ENCODE results near the gene SLC52A3.
A peak's percentile ranks its signal among the peaks of the same experiment; 100 is the strongest.

SLC52A3 gene

GRCh38 chr20:761418-762381 is 6.6 kb downstream of the SLC52A3 start:
- no peak overlapping the region for H3K9ac ChIP-seq (ENCODE audit: low read depth, low read length)
- H3K4me1 ChIP-seq (ENCODE audit: control insufficient read depth, insufficient read depth, low read length) = no peaks in the 10 kb centered on the region
- H3K27me3 ChIP-seq (ENCODE audit: control insufficient read depth, insufficient read depth, low read length) = peaks cover 8% of the 10 kb centered on the region
- H3K36me3 ChIP-seq (ENCODE audit: control insufficient read depth, insufficient read depth, low read length) = peaks cover 4% of the 10 kb centered on the region
- peak overlapping the region; percentile 3 for H3K4me3 ChIP-seq (ENCODE audit: low read depth, low read length)
- H3K9me3 ChIP-seq (ENCODE audit: control insufficient read depth, insufficient read depth, low read length) = no peaks in the 10 kb centered on the region

- Histone ChIP-seq H3K27me3 (ENCODE audit: control insufficient read depth, insufficient read depth, low read length) (peaks cover 8% of the 10 kb centered on the region), H3K9me3 (ENCODE audit: control insufficient read depth, insufficient read depth, low read length) (no peaks in the 10 kb centered on the region), H3K4me1 (ENCODE audit: control insufficient read depth, insufficient read depth, low read length) (no peaks in the 10 kb centered on the region), H3K36me3 (ENCODE audit: control insufficient read depth, insufficient read depth, low read length) (peaks cover 4% of the 10 kb centered on the region), H3K4me3 (ENCODE audit: low read depth, low read length) (peak overlapping the region; percentile 3), H3K9ac (ENCODE audit: low read depth, low read length) (no peak overlapping the region)
Observed at GRCh38 chr20:760751-761417, 7.4 kb downstream of the SLC52A3 start.

- Histone ChIP-seq H3K9ac (ENCODE audit: low read depth, low read length) (no peak overlapping the region), H3K36me3 (ENCODE audit: control insufficient read depth, insufficient read depth, low read length) (no peaks in the 10 kb centered on the region), H3K4me3 (ENCODE audit: low read depth, low read length) (no peak overlapping the region), H3K4me1 (ENCODE audit: control insufficient read depth, insufficient read depth, low read length) (no peaks in the 10 kb centered on the region), H3K9me3 (ENCODE audit: control insufficient read depth, insufficient read depth, low read length) (no peaks in the 10 kb centered on the region), H3K27me3 (ENCODE audit: control insufficient read depth, insufficient read depth, low read length) (peaks cover 8% of the 10 kb centered on the region)
Observed at GRCh38 chr20:757506-757905, 10.8 kb downstream of the SLC52A3 start.

- no peaks in the 10 kb centered on the region for H3K4me1 ChIP-seq (ENCODE audit: control insufficient read depth, insufficient read depth, low read length)
- no peaks in the 10 kb centered on the region for H3K9me3 ChIP-seq (ENCODE audit: control insufficient read depth, insufficient read depth, low read length)
- H3K27me3 ChIP-seq (ENCODE audit: control insufficient read depth, insufficient read depth, low read length) = peaks cover 8% of the 10 kb centered on the region
- H3K9ac ChIP-seq (ENCODE audit: low read depth, low read length) = no peak overlapping the region
- H3K4me3 ChIP-seq (ENCODE audit: low read depth, low read length) = no peak overlapping the region
- no peaks in the 10 kb centered on the region for H3K36me3 ChIP-seq (ENCODE audit: control insufficient read depth, insufficient read depth, low read length)
Observed at GRCh38 chr20:755941-756340, 12.4 kb downstream of the SLC52A3 start.

- no peak overlapping the region for H3K4me3 ChIP-seq (ENCODE audit: low read depth, low read length)
- H3K9ac ChIP-seq (ENCODE audit: low read depth, low read length) = no peak overlapping the region
- H3K36me3 ChIP-seq (ENCODE audit: control insufficient read depth, insufficient read depth, low read length) = no peaks in the 10 kb centered on the region
- no peaks in the 10 kb centered on the region for H3K4me1 ChIP-seq (ENCODE audit: control insufficient read depth, insufficient read depth, low read length)
- no peaks in the 10 kb centered on the region for H3K9me3 ChIP-seq (ENCODE audit: control insufficient read depth, insufficient read depth, low read length)
- H3K27me3 ChIP-seq (ENCODE audit: control insufficient read depth, insufficient read depth, low read length) = peaks cover under 1% of the 10 kb centered on the region
Observed at GRCh38 chr20:754904-755303, 13.4 kb downstream of the SLC52A3 start.

GRCh38 chr20:753897-754635 is 14.2 kb downstream of the SLC52A3 start:
- Histone ChIP-seq H3K27me3 (ENCODE audit: control insufficient read depth, insufficient read depth, low read length) (no peaks in the 10 kb centered on the region), H3K36me3 (ENCODE audit: control insufficient read depth, insufficient read depth, low read length) (no peaks in the 10 kb centered on the region), H3K4me3 (ENCODE audit: low read depth, low read length) (no peak overlapping the region), H3K4me1 (ENCODE audit: control insufficient read depth, insufficient read depth, low read length) (no peaks in the 10 kb centered on the region), H3K9me3 (ENCODE audit: control insufficient read depth, insufficient read depth, low read length) (no peaks in the 10 kb centered on the region), H3K9ac (ENCODE audit: low read depth, low read length) (no peak overlapping the region)

- Histone ChIP-seq H3K4me1 (ENCODE audit: control insufficient read depth, insufficient read depth, low read length) (no peaks in the 10 kb centered on the region), H3K4me3 (ENCODE audit: low read depth, low read length) (no peak overlapping the region)
Observed at GRCh38 chr20:753136-753535, 15.2 kb downstream of the SLC52A3 start.

GRCh38 chr20:752291-752690 is 16.0 kb downstream of the SLC52A3 start:
- no peaks in the 10 kb centered on the region for H3K36me3 ChIP-seq (ENCODE audit: control insufficient read depth, insufficient read depth, low read length)
- H3K9me3 ChIP-seq (ENCODE audit: control insufficient read depth, insufficient read depth, low read length) = no peaks in the 10 kb centered on the region
- H3K9ac ChIP-seq (ENCODE audit: low read depth, low read length) = no peak overlapping the region
- H3K27me3 ChIP-seq (ENCODE audit: control insufficient read depth, insufficient read depth, low read length) = no peaks in the 10 kb centered on the region
- no peaks in the 10 kb centered on the region for H3K4me1 ChIP-seq (ENCODE audit: control insufficient read depth, insufficient read depth, low read length)
- no peak overlapping the region for H3K4me3 ChIP-seq (ENCODE audit: low read depth, low read length)

More at GRCh38 chr20:753136-753535, 15.2 kb downstream of the SLC52A3 start:
- no peaks in the 10 kb centered on the region for H3K9me3 ChIP-seq (ENCODE audit: control insufficient read depth, insufficient read depth, low read length)
- no peaks in the 10 kb centered on the region for H3K27me3 ChIP-seq (ENCODE audit: control insufficient read depth, insufficient read depth, low read length)
- no peak overlapping the region for H3K9ac ChIP-seq (ENCODE audit: low read depth, low read length)
- H3K36me3 ChIP-seq (ENCODE audit: control insufficient read depth, insufficient read depth, low read length) = no peaks in the 10 kb centered on the region

GRCh38 chr20:751761-752160 is 16.5 kb downstream of the SLC52A3 start:
- H3K9me3 ChIP-seq (ENCODE audit: control insufficient read depth, insufficient read depth, low read length) = no peaks in the 10 kb centered on the region
- H3K4me3 ChIP-seq (ENCODE audit: low read depth, low read length) = no peak overlapping the region
- no peaks in the 10 kb centered on the region for H3K36me3 ChIP-seq (ENCODE audit: control insufficient read depth, insufficient read depth, low read length)
- H3K9ac ChIP-seq (ENCODE audit: low read depth, low read length) = no peak overlapping the region
- H3K4me1 ChIP-seq (ENCODE audit: control insufficient read depth, insufficient read depth, low read length) = no peaks in the 10 kb centered on the region
- H3K27me3 ChIP-seq (ENCODE audit: control insufficient read depth, insufficient read depth, low read length) = no peaks in the 10 kb centered on the region

- no peaks in the 10 kb centered on the region for H3K27me3 ChIP-seq (ENCODE audit: control insufficient read depth, insufficient read depth, low read length)
- H3K9me3 ChIP-seq (ENCODE audit: control insufficient read depth, insufficient read depth, low read length) = peaks cover 3% of the 10 kb centered on the region
Observed at GRCh38 chr20:750801-751200, 17.5 kb downstream of the SLC52A3 start.

GRCh38 chr20:745683-746301 is 22.5 kb downstream of the SLC52A3 start:
- Histone ChIP-seq H3K4me1 (ENCODE audit: control insufficient read depth, insufficient read depth, low read length) (no peaks in the 10 kb centered on the region), H3K36me3 (ENCODE audit: control insufficient read depth, insufficient read depth, low read length) (no peaks in the 10 kb centered on the region), H3K27me3 (ENCODE audit: control insufficient read depth, insufficient read depth, low read length) (peaks cover 3% of the 10 kb centered on the region), H3K9me3 (ENCODE audit: control insufficient read depth, insufficient read depth, low read length) (peaks cover 9% of the 10 kb centered on the region), H3K9ac (ENCODE audit: low read depth, low read length) (no peak overlapping the region), H3K4me3 (ENCODE audit: low read depth, low read length) (no peak overlapping the region)

More at GRCh38 chr20:750801-751200, 17.5 kb downstream of the SLC52A3 start:
- H3K4me1 ChIP-seq (ENCODE audit: control insufficient read depth, insufficient read depth, low read length) = no peaks in the 10 kb centered on the region
- H3K36me3 ChIP-seq (ENCODE audit: control insufficient read depth, insufficient read depth, low read length) = no peaks in the 10 kb centered on the region
- H3K9ac ChIP-seq (ENCODE audit: low read depth, low read length) = no peak overlapping the region
- no peak overlapping the region for H3K4me3 ChIP-seq (ENCODE audit: low read depth, low read length)

Data from iPS-15b (cell line).